Frontal cortex (tissue), 4 donors: ENCODE measurements around the gene P2RY14. TPM values are rescaled to one million over a fixed set of nuclear protein-coding genes. Genes with fewer than 3 reads are reported as not detected.
A peak's percentile ranks its signal among the peaks of the same experiment; 100 is the strongest.
"Not testable (repeated sequence)": the region's sequence is repeated elsewhere in the genome, so short reads cannot be mapped to it uniquely, and the experiment has no call there.

Experiments
- DNase-seq, 2 donors: peaks; one replicate each; pipeline ENCODE4 v3.0.0; 2012; ENCODE audit warnings: low spot score in 2 of 2
- FAIRE-seq: peaks from 2 replicates; lab custom pipeline; 2012; peaks lifted over from hg19 to GRCh38; lab: Jason Lieb, UNC
- total RNA-seq: library from RNA; depleted of rRNA; stranded (reverse); fragments of >200 nt; gene quantifications from one replicate; pipeline ENCODE4 v1.2.3, GENCODE V29; 2014
- donor health status: control.
- donor health status: control.
- donor health status: control.

Gene P2RY14
- total RNA-seq, 1 donor from 2014 or later = 1.2 TPM

DNA sequence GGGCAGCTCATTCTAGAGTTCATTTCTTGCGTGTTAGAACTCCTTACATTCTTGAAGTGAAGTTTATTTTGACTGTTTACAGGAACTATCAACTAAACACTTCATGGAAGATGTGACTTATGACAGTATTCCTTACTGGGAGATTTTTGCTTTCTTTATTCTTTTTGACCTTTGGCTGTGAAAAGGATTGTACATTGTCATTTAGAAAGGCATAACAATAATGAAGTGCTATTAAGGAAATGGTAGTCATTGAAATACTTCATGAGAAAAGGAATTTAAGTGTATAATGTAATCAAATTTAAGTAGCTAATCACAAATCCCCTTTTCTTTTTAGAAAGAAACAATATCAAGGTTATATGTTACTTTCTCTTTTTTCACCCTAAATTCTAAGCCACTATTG is 11.3 kb downstream of the P2RY14 start:
- DNase-seq (no peak), FAIRE-seq (no peak)

DNA sequence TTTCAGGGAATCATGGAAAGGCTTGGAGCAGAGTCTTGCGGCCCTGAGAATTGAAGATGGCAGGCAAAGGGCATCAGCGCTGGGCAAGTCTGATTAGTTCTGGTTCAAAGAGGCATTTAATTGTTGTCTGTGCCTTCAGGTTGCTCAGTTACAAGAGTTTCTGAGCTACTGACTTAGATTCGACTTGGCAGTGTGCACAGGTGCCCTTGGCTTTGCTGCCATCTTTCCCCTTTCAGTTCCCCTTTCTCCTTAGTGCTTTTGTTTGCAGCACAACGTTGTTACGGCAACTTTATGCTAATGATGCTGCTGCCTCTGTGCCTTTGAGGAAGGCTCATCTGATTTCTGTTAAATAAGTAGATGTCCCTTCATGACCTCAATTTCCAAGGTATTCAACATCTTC is 12.5 kb downstream of the P2RY14 start:
- DNase-seq = no peak
- FAIRE-seq = no peak

DNA sequence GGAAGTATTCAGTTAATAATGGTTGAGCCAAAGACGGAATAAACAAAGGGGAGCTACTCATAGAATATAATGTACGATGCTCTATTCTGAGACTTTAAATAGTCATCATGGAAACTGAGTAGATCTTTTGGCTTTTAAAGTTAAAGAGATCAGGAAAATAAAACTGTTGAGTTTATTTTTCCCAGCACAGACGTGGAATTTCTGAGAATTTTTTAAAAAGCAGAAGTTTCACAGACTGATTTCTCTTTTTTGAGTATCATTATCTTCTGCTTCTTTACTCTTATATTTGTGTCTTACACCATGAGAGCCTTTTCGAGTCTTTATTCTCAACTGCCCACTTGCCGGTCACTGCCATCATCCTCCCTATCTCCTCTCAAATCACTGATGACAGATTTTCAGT is 13.2 kb downstream of the P2RY14 start:
- DNase-seq (no peak), FAIRE-seq (no peak)

DNA sequence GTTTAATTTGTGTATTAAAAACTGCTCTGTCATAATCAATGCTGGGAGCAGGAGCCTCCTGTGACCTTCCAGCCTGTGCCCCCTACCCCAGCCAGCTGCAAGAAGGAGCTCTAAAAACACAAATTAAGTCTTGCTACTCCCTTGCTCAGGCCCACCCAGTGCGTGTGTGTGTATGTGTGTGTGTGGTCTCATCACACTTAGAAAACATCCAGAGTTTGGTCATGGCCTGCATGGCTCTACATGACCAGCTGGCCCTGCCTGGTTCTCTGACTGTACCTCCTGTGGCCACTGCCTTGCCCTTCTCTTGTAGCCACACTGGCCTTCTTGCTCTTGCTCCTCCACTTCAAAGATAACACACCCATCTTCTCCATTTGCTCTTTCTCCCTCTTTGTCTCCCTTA is 13.7 kb downstream of the P2RY14 start:
- DNase-seq (no peak), FAIRE-seq (no peak)

DNA sequence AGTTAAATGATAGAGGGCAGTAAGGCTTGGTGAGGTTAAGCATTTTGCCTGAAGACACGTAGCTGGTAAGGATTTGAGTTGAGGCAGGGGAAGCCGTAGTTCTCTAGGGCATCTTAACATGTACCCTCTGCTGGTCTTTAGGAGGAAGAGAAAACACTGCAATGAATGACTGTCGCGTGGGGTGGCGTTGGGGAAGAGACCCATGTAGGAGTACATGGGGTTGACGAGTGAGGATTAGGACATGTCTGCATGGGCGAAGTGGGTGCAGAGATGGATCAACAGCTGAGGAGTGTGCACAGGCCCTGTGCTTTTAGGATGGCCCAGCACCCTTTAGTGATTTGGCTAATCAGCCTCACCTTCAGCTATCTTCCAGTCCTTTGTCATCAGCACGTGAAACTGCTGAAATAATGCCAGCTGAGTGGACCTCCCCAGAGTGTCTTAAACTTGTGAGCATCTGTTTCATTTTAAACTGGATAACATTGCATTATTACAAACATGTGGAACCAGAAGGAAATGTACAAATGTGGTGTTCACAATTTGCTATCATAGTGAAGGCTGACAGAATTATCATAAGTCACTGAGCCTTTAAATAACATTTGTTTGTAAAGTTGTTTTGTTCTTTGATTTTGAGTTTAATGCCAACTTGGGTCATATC is 15.3 kb downstream of the P2RY14 start:
- DNase-seq (no peak), FAIRE-seq (no peak)

DNA sequence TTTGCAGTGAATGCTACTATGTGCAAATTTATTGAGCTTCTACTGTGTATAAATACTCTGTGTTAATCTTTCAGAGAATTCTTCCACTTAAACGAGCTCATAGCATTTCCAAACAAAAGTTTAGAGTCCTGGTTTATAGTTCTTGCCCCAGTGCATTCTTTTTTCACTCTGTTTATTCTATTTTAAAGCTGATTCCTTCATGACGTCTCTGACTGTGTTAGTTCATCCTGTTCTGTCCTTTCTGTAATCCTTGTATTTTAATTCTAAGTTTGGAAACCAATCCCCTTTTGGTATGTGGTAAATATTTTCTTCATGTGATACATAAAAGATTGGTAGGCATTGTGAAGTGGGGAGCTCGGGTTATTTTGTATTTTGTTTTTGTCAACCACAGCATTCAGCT is 18.7 kb downstream of the P2RY14 start:
- no peak for DNase-seq
- no peak for FAIRE-seq

DNA sequence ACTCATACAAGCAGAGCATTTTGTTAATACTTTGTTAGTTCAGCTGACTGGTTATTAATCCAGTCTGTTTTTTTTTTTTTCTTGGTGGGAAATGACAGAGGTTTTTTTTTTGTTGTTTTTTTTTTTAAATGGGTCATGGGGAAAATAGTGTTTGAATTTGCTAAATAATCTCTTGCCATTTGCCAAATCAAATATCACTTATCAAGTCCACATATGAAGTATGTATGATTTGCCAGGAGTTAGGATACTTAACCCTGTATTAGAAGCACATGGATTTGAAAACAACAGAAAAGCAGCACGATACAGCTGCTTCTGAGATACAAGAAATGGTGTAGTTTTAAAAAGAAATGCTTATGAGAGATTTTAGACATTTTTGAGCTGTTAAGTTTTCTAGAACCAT is 21.6 kb downstream of the P2RY14 start:
- FAIRE-seq = no peak
- DNase-seq = no peak

DNA sequence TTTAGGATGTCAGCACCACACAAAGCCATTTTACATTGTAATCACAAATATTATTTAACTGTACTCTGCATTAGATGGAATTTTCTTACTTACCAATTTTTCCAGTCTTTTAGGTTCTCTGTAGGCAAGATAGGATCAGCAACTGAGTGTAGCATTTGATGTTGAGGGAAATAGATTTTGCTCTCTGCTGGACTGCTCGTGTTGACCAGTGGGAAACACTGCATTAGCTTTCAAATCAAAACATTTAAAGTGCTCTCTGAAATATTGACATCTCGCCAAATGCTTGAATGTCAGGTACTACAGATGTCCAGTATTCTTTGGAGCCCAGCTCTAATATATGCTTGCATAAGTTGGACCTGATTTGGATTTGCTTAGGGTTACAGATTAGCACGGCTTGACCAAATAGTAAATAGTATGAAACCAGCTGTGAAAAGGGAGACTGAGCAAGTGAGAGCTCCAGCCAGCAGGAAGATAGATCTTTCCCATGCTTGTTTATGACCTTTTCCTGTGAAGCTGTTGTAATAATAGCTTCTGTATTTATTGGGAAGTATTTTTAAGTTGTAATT is 29.5 kb downstream of the P2RY14 start:
- no peak for FAIRE-seq

DNA sequence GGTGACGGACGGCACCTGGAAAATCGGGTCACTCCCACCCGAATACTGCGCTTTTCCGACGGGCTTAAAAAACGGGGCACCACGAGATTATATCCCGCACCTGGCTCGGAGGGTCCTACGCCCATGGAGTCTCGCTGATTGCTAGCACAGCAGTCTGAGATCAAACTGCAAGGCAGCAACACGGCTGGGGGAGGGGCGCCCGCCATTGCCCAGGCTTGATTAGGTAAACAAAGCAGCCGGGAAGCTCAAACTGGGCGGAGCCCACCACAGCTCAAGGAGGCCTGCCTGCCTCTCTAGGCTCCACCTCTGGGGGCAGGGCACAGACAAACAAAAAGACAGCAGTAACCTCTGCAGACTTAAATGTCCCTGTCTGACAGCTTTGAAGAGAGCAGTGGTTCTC is 36.3 kb downstream of the P2RY14 start:
- DNase-seq, FAIRE-seq: not testable (repeated sequence)

More for the DNA sequence above, 29.5 kb downstream of the P2RY14 start:
- DNase-seq = no peak

DNA sequence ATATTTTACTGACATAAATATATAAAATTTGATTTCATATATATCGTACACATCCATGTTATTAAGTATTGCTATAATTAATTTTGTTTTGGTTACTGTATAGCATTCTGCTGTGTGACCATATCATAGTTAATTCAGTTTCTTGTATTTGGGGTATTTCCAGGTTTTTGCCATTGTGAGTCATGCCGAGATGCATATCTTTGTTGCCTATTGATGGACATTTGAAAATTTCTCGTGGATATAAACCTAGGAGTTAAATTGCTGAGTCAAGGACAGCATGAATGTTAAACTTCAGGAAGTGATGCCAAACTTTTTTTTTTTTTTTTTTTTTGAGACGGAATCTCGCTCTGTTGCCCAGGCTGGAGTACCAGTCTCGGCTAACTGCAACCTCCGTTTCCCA is 41.6 kb downstream of the P2RY14 start:
- FAIRE-seq (no peak), DNase-seq (no peak)

DNA sequence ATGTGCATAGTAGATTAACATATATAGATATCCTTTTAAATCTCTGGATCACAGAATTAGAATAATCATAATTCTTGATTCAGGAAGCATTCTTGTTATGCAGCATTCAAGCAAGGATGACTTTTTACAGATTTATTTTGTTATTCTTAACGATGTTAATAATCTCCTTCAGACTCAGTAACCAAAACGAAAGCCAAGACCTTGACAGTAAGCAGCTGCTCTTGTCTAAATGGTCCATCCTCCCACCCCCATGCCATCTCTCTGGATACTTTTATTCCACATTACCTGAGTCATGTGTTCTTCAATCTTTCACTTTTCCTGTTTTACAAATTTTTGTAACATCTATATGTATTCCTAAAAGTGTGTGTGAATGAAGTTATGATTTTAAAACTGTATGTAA is 42.0 kb downstream of the P2RY14 start:
- FAIRE-seq = peak; percentile 57

DNA sequence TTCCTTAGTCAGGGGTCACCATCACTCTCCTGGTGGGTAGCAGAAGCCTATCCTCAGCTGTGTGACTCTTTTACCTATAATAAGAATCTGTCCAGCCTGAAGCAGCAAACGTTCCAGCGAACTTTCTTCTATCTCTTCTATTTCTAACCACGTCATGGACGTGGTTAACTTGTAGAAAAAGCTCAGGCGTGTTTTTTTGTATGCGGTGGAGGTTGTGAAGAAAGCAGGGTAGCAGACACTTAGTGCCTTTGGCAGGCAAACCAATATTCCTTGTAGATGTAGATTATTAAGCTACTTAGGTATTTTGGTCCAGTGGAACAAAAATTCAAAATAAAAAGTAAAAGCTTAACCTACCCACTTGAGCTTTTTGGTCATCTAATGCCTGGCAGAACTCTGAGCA is 43.5 kb downstream of the P2RY14 start:
- no peak for DNase-seq
- no peak for FAIRE-seq

More for the DNA sequence above, 42.0 kb downstream of the P2RY14 start:
- DNase-seq = no peak

DNA sequence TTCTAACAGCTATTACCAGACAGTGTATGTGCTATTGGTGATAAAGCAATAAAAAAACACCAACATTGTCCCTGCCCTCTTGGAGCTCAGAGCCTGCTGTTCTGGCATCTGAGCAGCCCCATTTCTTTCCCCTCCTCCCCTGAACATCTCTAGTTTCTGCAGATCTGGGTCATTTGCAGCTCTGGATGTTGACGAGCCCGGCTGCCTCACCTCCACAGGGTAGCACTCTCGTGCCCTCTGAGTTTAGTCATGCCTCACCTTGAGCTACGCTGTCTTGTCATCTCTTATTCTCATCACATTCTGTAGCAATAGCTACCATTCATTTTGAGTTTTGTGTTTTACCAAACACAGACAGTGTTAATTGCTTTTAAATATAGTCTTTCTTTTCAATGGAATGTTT is 45.4 kb downstream of the P2RY14 start:
- DNase-seq (no peak), FAIRE-seq (no peak)

DNA sequence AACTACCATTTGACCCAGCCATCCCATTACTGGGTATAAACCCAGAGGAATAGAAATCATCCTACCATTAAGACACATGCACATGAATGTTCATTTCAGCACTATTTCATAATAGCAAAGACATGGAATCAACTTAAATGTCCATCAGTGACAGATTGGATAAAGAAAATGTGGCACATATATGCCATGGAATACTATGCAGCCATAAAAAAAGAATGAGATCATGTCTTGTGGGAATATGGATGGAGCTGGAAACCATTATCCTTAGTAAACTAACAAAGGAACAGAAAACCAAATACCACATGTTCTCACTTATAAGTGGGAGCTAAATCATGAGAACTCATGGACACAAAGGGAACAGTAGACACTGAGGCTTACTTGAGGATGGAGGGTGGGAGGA is 45.9 kb downstream of the P2RY14 start:
- not testable (repeated sequence) for DNase-seq, FAIRE-seq

DNA sequence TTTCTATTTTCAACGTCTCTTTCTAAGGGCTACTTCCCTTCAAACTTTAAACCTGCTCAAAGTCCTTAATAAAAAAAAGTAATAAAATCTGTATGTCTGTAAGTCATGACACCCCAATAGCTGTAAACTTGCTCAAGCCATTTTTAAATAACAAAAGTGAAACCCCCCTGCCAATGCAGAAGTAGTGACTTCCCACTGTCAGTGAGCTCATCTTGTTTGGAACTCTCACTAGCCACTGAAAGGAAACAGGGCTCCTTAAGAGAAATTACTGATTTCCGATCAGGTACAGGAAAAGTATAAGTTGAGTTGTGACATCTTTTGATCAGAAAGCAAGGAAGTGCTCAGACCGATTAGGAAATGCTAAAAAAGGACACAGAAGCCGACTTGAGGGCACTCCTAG is 47.7 kb downstream of the P2RY14 start:
- no peak for DNase-seq
- no peak for FAIRE-seq

DNA sequence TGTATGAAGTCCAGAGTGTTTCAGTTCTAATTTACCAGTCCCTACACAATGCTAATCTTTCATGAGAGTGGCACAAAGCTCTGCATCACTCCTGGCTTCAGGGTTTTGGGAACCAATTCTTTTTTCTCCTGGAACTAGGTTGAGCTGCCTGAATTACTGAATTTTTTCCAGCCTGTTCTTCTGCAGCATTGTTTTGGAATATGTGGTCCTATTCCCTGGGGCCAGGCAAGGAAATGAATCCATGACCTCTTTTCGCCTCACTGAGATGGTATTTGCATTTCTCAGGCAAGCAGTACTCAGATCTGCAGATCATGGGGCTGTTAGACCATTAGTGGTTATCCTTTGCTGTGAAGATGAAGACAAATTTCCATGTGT is 49.7 kb downstream of the P2RY14 start:
- FAIRE-seq = no peak
- DNase-seq = no peak

DNA sequence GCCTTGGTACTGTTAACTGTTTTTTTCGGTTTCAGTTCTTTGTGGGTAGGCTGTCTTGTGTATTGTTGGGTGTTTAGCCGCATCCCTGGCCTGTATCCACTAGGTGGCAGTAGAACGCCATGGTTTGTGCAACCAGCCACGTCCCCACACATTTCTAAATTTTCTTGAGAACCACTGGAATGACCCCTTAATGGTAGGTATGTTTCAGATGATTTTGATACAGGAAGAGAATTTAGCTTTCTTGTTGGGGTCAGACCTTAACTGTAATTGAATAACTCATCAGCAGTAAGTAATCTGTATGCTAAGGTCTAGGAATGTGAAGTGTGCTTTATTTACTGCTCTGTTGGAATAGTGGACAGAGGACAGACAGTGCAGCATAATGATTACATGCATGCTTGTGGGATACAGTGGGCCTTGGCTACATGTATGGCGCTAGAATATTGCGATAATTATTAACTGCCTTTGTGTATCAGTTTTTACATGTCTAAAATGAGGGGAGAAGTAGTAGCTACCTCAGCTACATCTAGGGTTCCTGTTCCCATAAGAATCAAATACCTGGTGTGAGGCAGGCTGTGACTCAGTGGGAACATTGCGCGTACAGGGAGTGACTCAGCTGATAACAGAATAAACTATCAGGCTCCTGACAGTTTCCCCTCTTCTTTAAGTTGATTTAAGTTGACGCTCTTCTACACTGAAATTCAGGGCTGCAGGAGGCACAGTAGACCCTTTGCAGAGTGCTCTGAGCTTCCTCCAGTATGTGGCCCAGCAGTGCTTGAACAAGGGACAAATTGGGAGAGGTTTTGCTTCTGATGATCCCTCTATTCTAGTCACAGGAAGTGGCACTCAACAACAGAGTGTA is 50.3 kb downstream of the P2RY14 start:
- FAIRE-seq (peak; percentile 19), DNase-seq (peak; percentile 22 to 51)

DNA sequence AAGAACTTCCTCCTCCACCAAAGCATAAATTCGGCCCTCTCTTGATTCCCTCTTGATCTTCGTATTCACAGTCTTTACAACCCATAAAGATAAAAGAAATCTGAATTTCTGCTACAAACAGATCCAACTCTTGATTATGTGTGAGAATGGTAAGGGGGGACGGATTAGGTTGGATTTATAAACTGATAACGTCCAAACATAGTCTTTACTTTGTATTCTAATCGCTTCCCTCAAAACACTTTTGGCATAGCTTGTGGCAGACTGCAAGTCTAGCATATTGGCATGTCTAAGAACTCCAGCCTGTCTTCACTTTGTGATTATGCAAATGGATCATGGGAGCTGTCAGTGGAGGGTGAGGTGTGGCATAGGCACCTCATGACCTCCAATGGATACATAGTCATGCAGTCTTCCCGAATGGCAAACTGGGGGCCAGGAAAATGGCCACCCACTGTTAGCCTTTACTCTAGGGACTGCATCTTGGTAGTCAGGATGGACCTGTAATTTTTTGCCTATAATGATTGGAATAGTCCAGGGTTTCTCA is 51.0 kb downstream of the P2RY14 start:
- DNase-seq = no peak
- FAIRE-seq = no peak

DNA sequence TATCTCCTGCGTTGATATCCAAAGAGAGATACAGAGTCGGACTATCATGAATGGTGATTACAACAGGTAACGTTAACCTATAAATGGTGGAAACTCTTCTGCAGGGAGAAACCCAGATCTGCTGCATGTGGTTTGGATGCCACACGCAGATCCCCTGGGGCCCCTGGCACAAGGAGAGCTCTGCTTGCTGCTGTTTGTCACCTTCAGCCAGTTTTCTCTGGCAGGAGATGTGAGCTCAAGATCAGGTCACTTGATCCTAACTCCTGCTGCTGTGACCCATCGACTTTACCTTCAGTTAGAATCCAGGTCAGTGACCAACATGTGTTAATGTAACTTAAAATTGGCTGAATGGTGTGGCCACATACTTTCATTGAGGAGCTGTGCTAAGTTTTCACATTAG is 51.5 kb downstream of the P2RY14 start:
- FAIRE-seq (no peak), DNase-seq (no peak)

DNA sequence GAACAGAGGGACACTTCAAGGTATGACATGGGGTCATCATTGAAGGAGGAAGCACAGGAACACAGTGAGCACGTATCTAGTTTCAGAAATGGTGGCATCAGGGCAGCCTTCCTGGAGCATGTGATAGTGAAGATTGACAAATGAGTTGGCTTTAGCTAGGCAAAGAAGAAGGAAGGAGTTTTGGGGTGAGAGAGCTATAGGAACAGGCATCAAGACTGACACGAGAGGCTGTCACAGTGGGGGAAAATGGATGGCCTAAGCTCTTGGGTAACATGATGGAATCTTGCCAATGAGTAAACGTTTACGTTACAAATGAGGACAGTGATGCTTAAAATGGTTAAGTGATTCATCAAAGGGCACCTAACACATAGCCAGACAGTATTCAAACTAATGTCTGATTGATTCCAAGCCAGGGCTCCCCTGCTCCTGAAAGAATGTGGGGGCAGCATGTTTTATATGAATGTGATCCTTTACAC is 52.2 kb downstream of the P2RY14 start:
- FAIRE-seq (no peak), DNase-seq (no peak)
